HCT116 (cell line): Measurements from ENCODE around the gene EIF4E. TPM values are rescaled to one million over a fixed set of nuclear protein-coding genes. Genes with fewer than 3 reads are reported as not detected.

Experiments
- ATAC-seq: fragments of 200-7000 bp; cut with Tn5 transposase; 2 replicates; pipeline ENCODE4 v1.9.1; 2020; ENCODE audit warnings: mild to moderate bottlenecking, moderate library complexity
- BruUV-seq: library from RNA; stranded (reverse); fragments of 400-500 nt; replicated peaks from 2 replicates; lab custom pipeline; 2021; lab: Mats Ljungman, UMichigan
- CTCF ChIA-PET: fragments of 300-600 bp; sonication (Branson Sonifier 250); formaldehyde crosslinking; loops from one replicate; lab custom pipeline; 2021; ENCODE audit warnings: antibody characterized with exemption; lab: Charles Lee
- POLR2A ChIA-PET: fragments of 300-600, 350-600 bp; sonication (Branson Sonifier 250); formaldehyde crosslinking; loops from one replicate; lab custom pipeline; 2021; ENCODE audit warnings: antibody characterized with exemption; lab: Charles Lee
- RAD21 ChIA-PET, 2 experiments: fragments of 300-600 bp; sonication (Branson Sonifier 250); formaldehyde crosslinking; loops; one replicate each; lab custom pipeline; 2023; ENCODE audit warnings: low total read pairs in 2 of 2; ENCODE audit not compliant: uncharacterized antibody in 2 of 2, unreplicated experiment in 2 of 2, low non-redundant PET in 1 of 2; lab: Charles Lee
- DNase-seq: peaks from one replicate; pipeline ENCODE4 v3.0.0-alpha.2; 2010; ENCODE audit warnings: low read depth, low spot score
- H2AFZ ChIP-seq: fragments of 200-600 bp; shearing (Covaris generic), sonication (generic); 2 replicates; pipeline ENCODE4 v1.6.1; 2017; ENCODE audit warnings: low read depth, mixed run types, mixed read lengths, antibody characterized with exemption, low read length; ENCODE audit not compliant: poor library complexity, severe bottlenecking
- H3K27ac ChIP-seq: 2 replicates; pipeline ENCODE4 v1.5.1; 2012; ENCODE audit warnings: low read depth, low read length
- H3K27me3 ChIP-seq: fragments of 200-600 bp; sonication (generic); 2 replicates; pipeline ENCODE4 v1.6.1; 2016; ENCODE audit warnings: mixed run types, low read length, mixed read lengths; ENCODE audit not compliant: insufficient read depth
- H3K36me3 ChIP-seq, 2 experiments: fragments of 200-500 bp in 1 of 2; fragments of 200-600 bp in 1 of 2; sonication (Bioruptor generic) in 1 of 2; sonication (generic) in 1 of 2; 2 replicates each; pipeline versions ENCODE4 v1.5.1 to v1.6.1; 2014 to 2016; ENCODE audit warnings: low read length in 2 of 2, inconsistent platforms in 1 of 2, mixed read lengths in 1 of 2, mixed run types in 1 of 2; ENCODE audit not compliant: insufficient read depth in 2 of 2, control insufficient read depth in 1 of 2
- H3K4me1 ChIP-seq, 2 experiments: fragments of 200-600 bp in 1 of 2; sonication (generic) in 1 of 2; 2 replicates each; pipeline versions ENCODE4 v1.5.1 to v1.6.1; 2012 to 2017; ENCODE audit warnings: low read length in 2 of 2, inconsistent platforms in 1 of 2, mild to moderate bottlenecking in 1 of 2, mixed read lengths in 1 of 2, mixed run types in 1 of 2, moderate library complexity in 1 of 2; ENCODE audit not compliant: insufficient read depth in 2 of 2, control insufficient read depth in 1 of 2
- H3K4me2 ChIP-seq: fragments of 200-600 bp; sonication (generic); 2 replicates; pipeline ENCODE4 v1.6.1; 2017; ENCODE audit warnings: mixed run types, low read length, mixed read lengths
- H3K4me3 ChIP-seq, 2 experiments: fragments of 200-600 bp in 1 of 2; sonication (generic) in 1 of 2; replicated peaks in 1 of 2; 2 replicates each; pipeline ENCODE4 v1.5.1; 2011 to 2016; ENCODE audit warnings: low read length in 2 of 2, control low read depth in 1 of 2, low read depth in 1 of 2, mild to moderate bottlenecking in 1 of 2, mixed read lengths in 1 of 2, mixed run types in 1 of 2
- H3K79me2 ChIP-seq: fragments of 200-600 bp; sonication (generic); 2 replicates; pipeline ENCODE4 v1.6.1; 2017; ENCODE audit warnings: mild to moderate bottlenecking, mixed run types, low read length, moderate library complexity, mixed read lengths; ENCODE audit not compliant: insufficient read depth
- H3K9ac ChIP-seq: fragments of 200-600 bp; sonication (generic); 2 replicates; pipeline ENCODE4 v1.6.1; 2016; ENCODE audit warnings: low read length, mixed read lengths
- H3K9me2 ChIP-seq: fragments of 200-600 bp; sonication (generic), shearing (Covaris generic); 2 replicates; pipeline ENCODE4 v1.6.1; 2017; ENCODE audit warnings: mixed run types, mild to moderate bottlenecking, moderate library complexity; ENCODE audit not compliant: insufficient read depth
- H3K9me3 ChIP-seq, 2 experiments: fragments of 200-500 bp in 1 of 2; fragments of 200-600 bp in 1 of 2; sonication (Bioruptor generic) in 1 of 2; sonication (generic) in 1 of 2; 2 replicates each; pipeline ENCODE4 v1.6.1; 2014 to 2017; ENCODE audit warnings: low read length in 2 of 2, mixed read lengths in 2 of 2, inconsistent platforms in 1 of 2, low read depth in 1 of 2, mild to moderate bottlenecking in 1 of 2, mixed run types in 1 of 2, moderate library complexity in 1 of 2; ENCODE audit not compliant: control insufficient read depth in 1 of 2, insufficient read depth in 1 of 2
- H4K20me1 ChIP-seq: fragments of 200-600 bp; sonication (generic), shearing (Covaris generic); 2 replicates; pipeline ENCODE4 v1.6.1; 2017; ENCODE audit warnings: mixed run types, mild to moderate bottlenecking, moderate library complexity; ENCODE audit not compliant: insufficient read depth
- CEBPB ChIP-seq: IDR thresholded peaks from 2 replicates; pipeline ENCODE4 v1.6.1; 2012; ENCODE audit warnings: low read depth
- EGR1 ChIP-seq: IDR thresholded peaks from 2 replicates; pipeline ENCODE4 v1.6.1; 2012; ENCODE audit warnings: low read depth
- ELF1 ChIP-seq: IDR thresholded peaks from 2 replicates; pipeline ENCODE4 v1.6.1; 2012; ENCODE audit warnings: low read depth, borderline replicate concordance
- POLR2A ChIP-seq: IDR thresholded peaks from 2 replicates; pipeline ENCODE4 v1.7.0; 2011; ENCODE audit warnings: borderline replicate concordance; ENCODE audit not compliant: insufficient read depth, insufficient read length; ENCODE audit errors: extremely low read depth
- POLR2AphosphoS5 ChIP-seq: IDR thresholded peaks from 2 replicates; pipeline ENCODE4 v1.6.1; 2011; ENCODE audit warnings: mild to moderate bottlenecking, low read depth, low read length, moderate library complexity
- RAD21 ChIP-seq: IDR thresholded peaks from 2 replicates; pipeline ENCODE4 v1.6.1; 2012; ENCODE audit warnings: low read depth, mild to moderate bottlenecking
- SP1 ChIP-seq: IDR thresholded peaks from 2 replicates; pipeline ENCODE4 v1.6.1; 2012; ENCODE audit warnings: low read depth
- TCF7L2 ChIP-seq: IDR thresholded peaks from 2 replicates; pipeline ENCODE4 v1.7.0; 2011; ENCODE audit warnings: borderline replicate concordance, inconsistent platforms; ENCODE audit not compliant: insufficient read depth, insufficient read length; ENCODE audit errors: extremely low read depth
- YY1 ChIP-seq: IDR thresholded peaks from 2 replicates; pipeline ENCODE4 v1.6.1; 2011; ENCODE audit warnings: low read length, low read depth, moderate library complexity, mild to moderate bottlenecking; ENCODE audit not compliant: insufficient replicate concordance; ENCODE audit errors: extremely low read depth
- ZFX ChIP-seq: fragments of 450-650 bp; IDR thresholded peaks from 2 replicates; pipeline ENCODE4 v1.6.1; 2017
- ZNF274 ChIP-seq: fragments of 200-500 bp; sonication (Bioruptor generic); IDR thresholded peaks from 2 replicates; pipeline ENCODE4 v1.6.1; 2014; ENCODE audit warnings: mild to moderate bottlenecking, low read depth, low read length, inconsistent platforms
- intact Hi-C: fragments of 100-400 bp; cut with micrococcal nuclease; formaldehyde crosslinking; loops from 2 replicates; pipeline ENCODE4 v1.10.0; 2022
- total RNA-seq: library from RNA; stranded (reverse); gene quantifications from one replicate; pipeline ENCODE4 v1.2.1, GENCODE V29; 2021; ENCODE audit not compliant: unreplicated experiment
- TF ChIP-seq, protein P1 (sequence below): IDR thresholded peaks from 2 replicates; pipeline ENCODE4 v1.6.1; 2012; ENCODE audit warnings: low read depth
- TF ChIP-seq, protein P2 (sequence below), 3 experiments: fragments of 200-600 bp in 1 of 3; sonication (generic) in 1 of 3; IDR thresholded peaks in 2 of 3; conservative IDR thresholded peaks in 1 of 3; 2 replicates each; pipeline ENCODE4 v1.5.1; 2012 to 2017; ENCODE audit warnings: low read depth in 2 of 3, low read length in 2 of 3, antibody characterized with exemption in 1 of 3, borderline replicate concordance in 1 of 3, control low read depth in 1 of 3, mild to moderate bottlenecking in 1 of 3, mixed read lengths in 1 of 3, mixed run types in 1 of 3, moderate library complexity in 1 of 3; ENCODE audit not compliant: insufficient read depth in 1 of 3
- TF ChIP-seq, protein P3 (sequence below): IDR thresholded peaks from 2 replicates; pipeline ENCODE4 v1.6.1; 2011; ENCODE audit warnings: mild to moderate bottlenecking, low read length, moderate library complexity; ENCODE audit not compliant: insufficient replicate concordance; ENCODE audit errors: extremely low read depth
- TF ChIP-seq, protein P4 (sequence below): IDR thresholded peaks from 2 replicates; pipeline ENCODE4 v1.6.1; 2012
- TF ChIP-seq, protein P5 (sequence below): IDR thresholded peaks from 2 replicates; pipeline ENCODE4 v1.6.1; 2012

EIF4E gene
- total RNA-seq, 1 experiment from 2014 or later = 148 TPM

DNA sequence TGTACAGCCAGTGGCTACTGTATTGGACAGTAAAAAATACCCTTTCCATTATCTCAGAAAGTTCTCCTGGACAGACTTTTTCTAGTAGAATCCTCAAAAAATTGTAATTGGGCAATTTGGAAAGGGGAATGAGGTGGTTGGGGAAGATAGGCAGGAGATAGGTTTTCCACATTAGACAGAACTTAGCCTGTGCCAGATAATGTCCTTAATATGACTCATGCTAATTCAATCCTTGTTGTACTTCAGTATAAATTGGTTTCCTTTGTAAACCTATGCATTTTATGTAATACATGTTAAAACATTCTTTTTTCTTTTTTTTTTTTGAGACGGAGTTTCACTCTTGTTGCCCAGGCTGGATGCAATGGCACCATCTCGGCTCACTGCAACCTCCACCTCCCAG, 8.9 kb downstream of the EIF4E start:
- Histone ChIP-seq H3K4me3 (no peak overlapping the region), H3K27me3 (no peaks in the 10 kb centered on the region), H3K4me2 (no peak overlapping the region), H3K27ac (no peak overlapping the region), H3K9ac (no peak overlapping the region), H3K9me2 (no peaks in the 10 kb centered on the region), H3K36me3 (peaks cover 12 to 18% of the 10 kb centered on the region in 2 experiments)
- intact Hi-C loops = loop anchor here (10.0 kb wide), 1 partner anchor 455 kb away; no protein-coding TSS in a partner anchor
- RAD21 ChIA-PET = no interaction called here
- TF ChIP-seq, protein P1, sequence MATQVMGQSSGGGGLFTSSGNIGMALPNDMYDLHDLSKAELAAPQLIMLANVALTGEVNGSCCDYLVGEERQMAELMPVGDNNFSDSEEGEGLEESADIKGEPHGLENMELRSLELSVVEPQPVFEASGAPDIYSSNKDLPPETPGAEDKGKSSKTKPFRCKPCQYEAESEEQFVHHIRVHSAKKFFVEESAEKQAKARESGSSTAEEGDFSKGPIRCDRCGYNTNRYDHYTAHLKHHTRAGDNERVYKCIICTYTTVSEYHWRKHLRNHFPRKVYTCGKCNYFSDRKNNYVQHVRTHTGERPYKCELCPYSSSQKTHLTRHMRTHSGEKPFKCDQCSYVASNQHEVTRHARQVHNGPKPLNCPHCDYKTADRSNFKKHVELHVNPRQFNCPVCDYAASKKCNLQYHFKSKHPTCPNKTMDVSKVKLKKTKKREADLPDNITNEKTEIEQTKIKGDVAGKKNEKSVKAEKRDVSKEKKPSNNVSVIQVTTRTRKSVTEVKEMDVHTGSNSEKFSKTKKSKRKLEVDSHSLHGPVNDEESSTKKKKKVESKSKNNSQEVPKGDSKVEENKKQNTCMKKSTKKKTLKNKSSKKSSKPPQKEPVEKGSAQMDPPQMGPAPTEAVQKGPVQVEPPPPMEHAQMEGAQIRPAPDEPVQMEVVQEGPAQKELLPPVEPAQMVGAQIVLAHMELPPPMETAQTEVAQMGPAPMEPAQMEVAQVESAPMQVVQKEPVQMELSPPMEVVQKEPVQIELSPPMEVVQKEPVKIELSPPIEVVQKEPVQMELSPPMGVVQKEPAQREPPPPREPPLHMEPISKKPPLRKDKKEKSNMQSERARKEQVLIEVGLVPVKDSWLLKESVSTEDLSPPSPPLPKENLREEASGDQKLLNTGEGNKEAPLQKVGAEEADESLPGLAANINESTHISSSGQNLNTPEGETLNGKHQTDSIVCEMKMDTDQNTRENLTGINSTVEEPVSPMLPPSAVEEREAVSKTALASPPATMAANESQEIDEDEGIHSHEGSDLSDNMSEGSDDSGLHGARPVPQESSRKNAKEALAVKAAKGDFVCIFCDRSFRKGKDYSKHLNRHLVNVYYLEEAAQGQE = no peak
- TF ChIP-seq, protein P2, sequence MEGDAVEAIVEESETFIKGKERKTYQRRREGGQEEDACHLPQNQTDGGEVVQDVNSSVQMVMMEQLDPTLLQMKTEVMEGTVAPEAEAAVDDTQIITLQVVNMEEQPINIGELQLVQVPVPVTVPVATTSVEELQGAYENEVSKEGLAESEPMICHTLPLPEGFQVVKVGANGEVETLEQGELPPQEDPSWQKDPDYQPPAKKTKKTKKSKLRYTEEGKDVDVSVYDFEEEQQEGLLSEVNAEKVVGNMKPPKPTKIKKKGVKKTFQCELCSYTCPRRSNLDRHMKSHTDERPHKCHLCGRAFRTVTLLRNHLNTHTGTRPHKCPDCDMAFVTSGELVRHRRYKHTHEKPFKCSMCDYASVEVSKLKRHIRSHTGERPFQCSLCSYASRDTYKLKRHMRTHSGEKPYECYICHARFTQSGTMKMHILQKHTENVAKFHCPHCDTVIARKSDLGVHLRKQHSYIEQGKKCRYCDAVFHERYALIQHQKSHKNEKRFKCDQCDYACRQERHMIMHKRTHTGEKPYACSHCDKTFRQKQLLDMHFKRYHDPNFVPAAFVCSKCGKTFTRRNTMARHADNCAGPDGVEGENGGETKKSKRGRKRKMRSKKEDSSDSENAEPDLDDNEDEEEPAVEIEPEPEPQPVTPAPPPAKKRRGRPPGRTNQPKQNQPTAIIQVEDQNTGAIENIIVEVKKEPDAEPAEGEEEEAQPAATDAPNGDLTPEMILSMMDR (IDR thresholded peaks at IDR 0.05 in 2 of 3, conservative IDR thresholded peaks at IDR 0.05 in 1 of 3; ENCODE audit: borderline replicate concordance in 1 of 3, insufficient read depth in 1 of 3, low read depth in 2 of 3, low read length in 2 of 3) = no peak
- TF ChIP-seq TCF7L2 (no peak), SP1 (no peak), POLR2A (no peak), YY1 (no peak), CEBPB (no peak), ELF1 (no peak), ZFX (no peak), EGR1 (no peak), RAD21 (no peak), POLR2AphosphoS5 (no peak), ZNF274 (no peak)
- TF ChIP-seq, protein P3, sequence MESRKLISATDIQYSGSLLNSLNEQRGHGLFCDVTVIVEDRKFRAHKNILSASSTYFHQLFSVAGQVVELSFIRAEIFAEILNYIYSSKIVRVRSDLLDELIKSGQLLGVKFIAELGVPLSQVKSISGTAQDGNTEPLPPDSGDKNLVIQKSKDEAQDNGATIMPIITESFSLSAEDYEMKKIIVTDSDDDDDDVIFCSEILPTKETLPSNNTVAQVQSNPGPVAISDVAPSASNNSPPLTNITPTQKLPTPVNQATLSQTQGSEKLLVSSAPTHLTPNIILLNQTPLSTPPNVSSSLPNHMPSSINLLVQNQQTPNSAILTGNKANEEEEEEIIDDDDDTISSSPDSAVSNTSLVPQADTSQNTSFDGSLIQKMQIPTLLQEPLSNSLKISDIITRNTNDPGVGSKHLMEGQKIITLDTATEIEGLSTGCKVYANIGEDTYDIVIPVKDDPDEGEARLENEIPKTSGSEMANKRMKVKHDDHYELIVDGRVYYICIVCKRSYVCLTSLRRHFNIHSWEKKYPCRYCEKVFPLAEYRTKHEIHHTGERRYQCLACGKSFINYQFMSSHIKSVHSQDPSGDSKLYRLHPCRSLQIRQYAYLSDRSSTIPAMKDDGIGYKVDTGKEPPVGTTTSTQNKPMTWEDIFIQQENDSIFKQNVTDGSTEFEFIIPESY = no peak
- TF ChIP-seq, protein P4, sequence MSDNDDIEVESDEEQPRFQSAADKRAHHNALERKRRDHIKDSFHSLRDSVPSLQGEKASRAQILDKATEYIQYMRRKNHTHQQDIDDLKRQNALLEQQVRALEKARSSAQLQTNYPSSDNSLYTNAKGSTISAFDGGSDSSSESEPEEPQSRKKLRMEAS = no peak
- TF ChIP-seq, protein P5, sequence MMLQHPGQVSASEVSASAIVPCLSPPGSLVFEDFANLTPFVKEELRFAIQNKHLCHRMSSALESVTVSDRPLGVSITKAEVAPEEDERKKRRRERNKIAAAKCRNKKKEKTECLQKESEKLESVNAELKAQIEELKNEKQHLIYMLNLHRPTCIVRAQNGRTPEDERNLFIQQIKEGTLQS = no peak
- TF ChIP-seq, all 23 proteins: peak for 0
- ChIA-PET CTCF (no interaction called here), POLR2A (no interaction called here)
- H2AFZ ChIP-seq = no peak overlapping the region
- no peaks in the 10 kb centered on the region for H3K9me3 ChIP-seq
- no TSS peak for BruUV-seq
- ATAC-seq = no peak
- peaks cover 100% of the 10 kb centered on the region for H3K79me2 ChIP-seq
- peaks cover 49% of the 10 kb centered on the region for H4K20me1 ChIP-seq
- H3K4me1 ChIP-seq = no peaks in the 10 kb centered on the region
- DNase-seq = no peak
